PC-9 (cell line): Measurements from ENCODE around the gene MAD2L1.

Source experiments
- EZH2 ChIP-seq: fragments of 200-600 bp; sonication (generic); IDR thresholded peaks from 2 replicates; pipeline ENCODE4 v1.8.0; 2017; ENCODE audit warnings: antibody characterized with exemption, low read depth
- TF ChIP-seq, protein P1 (sequence below): fragments of 200-600 bp; sonication (generic); conservative IDR thresholded peaks from 2 replicates; pipeline ENCODE4 v1.6.1; 2017; ENCODE audit warnings: mixed run types, antibody characterized with exemption, mild to moderate bottlenecking, moderate library complexity

DNA sequence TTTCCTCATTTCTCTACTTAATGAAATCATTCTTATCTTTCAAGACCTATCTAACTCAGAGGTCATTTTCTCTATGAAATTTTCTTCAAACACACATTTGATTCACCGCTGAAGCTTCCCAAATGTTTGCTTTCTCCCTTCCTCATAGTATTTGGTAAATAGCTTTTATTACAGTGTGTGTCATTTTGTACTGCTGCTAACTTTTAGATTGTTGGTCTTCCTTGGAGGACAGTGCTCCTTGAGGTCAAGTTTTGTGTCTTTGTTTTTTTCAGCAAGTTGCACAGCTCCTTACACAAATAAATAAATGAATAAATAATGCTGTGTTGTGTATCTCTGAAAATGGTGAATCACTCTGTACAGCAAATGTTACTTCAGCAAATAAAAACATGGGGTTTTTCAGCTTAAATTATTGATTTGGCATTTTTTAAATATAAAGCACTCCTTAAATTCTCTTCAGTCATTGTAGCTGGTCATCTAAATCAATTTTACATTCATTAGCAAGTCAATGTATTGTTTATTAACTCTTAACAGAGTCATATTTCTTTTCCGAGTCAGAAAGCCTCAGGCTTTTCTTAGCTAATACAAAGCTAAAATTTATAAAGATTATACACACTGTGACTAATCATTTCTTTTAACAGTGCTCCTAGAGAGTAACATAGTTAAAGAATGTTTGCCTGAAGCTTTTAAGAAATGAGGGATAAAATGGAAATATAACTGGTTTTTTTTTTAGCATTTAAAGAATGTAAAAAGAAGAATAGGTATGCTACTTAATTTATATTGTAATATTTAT lies 30.1 kb upstream of the MAD2L1 start:
- TF ChIP-seq, protein P1, sequence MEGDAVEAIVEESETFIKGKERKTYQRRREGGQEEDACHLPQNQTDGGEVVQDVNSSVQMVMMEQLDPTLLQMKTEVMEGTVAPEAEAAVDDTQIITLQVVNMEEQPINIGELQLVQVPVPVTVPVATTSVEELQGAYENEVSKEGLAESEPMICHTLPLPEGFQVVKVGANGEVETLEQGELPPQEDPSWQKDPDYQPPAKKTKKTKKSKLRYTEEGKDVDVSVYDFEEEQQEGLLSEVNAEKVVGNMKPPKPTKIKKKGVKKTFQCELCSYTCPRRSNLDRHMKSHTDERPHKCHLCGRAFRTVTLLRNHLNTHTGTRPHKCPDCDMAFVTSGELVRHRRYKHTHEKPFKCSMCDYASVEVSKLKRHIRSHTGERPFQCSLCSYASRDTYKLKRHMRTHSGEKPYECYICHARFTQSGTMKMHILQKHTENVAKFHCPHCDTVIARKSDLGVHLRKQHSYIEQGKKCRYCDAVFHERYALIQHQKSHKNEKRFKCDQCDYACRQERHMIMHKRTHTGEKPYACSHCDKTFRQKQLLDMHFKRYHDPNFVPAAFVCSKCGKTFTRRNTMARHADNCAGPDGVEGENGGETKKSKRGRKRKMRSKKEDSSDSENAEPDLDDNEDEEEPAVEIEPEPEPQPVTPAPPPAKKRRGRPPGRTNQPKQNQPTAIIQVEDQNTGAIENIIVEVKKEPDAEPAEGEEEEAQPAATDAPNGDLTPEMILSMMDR, result no peak
- TF ChIP-seq EZH2, result no peak
